GM06990 (cell line): ENCODE results near the gene ARIH2.

Source experiments
- DNase-seq: peaks from one replicate; pipeline ENCODE4 v3.0.0-alpha.2; 2011; ENCODE audit not compliant: insufficient read length; ENCODE audit errors: extremely low read depth
- H3K27me3 ChIP-seq: replicated peaks from 2 replicates; pipeline ENCODE4 v1.6.0; 2011; ENCODE audit warnings: low read length; ENCODE audit not compliant: control insufficient read depth, insufficient read depth
- H3K36me3 ChIP-seq: 2 replicates; pipeline ENCODE4 v1.5.1; 2011; ENCODE audit warnings: low read length; ENCODE audit not compliant: control insufficient read depth, insufficient read depth
- H3K4me3 ChIP-seq: replicated peaks from 2 replicates; pipeline ENCODE4 v1.5.1; 2011; ENCODE audit warnings: low read depth, mild to moderate bottlenecking, control low read depth, low read length
- CTCF ChIP-seq: IDR thresholded peaks from 2 replicates; pipeline ENCODE4 v1.5.1; 2011; ENCODE audit warnings: low read length, control low read depth, mild to moderate bottlenecking, inconsistent platforms; ENCODE audit not compliant: insufficient read depth, poor library complexity, severe bottlenecking

The ARIH2 gene

GRCh38 chr3:48945432-48945831, 26.8 kb downstream of the ARIH2 start:
- DNase-seq: no peak
- no peaks in the 10 kb centered on the region for H3K36me3 ChIP-seq

GRCh38 chr3:48945891-48946549, 27.4 kb downstream of the ARIH2 start:
- Histone ChIP-seq H3K4me3 (no peak overlapping the region), H3K36me3 (no peaks in the 10 kb centered on the region), H3K27me3 (no peaks in the 10 kb centered on the region)
- no peak for TF ChIP-seq CTCF
- DNase-seq: no peak

More at GRCh38 chr3:48945432-48945831, 26.8 kb downstream of the ARIH2 start:
- Histone ChIP-seq H3K4me3 (no peak overlapping the region), H3K27me3 (no peaks in the 10 kb centered on the region)
- TF ChIP-seq CTCF: no peak

GRCh38 chr3:48949376-48949717, 30.7 kb downstream of the ARIH2 start:
- Histone ChIP-seq H3K36me3 (no peaks in the 10 kb centered on the region), H3K4me3 (no peak overlapping the region), H3K27me3 (no peaks in the 10 kb centered on the region)
- no peak for TF ChIP-seq CTCF
- no peak for DNase-seq

GRCh38 chr3:48950051-48950450, 31.4 kb downstream of the ARIH2 start:
- DNase-seq: no peak
- no peaks in the 10 kb centered on the region for H3K36me3 ChIP-seq
- no peak overlapping the region for H3K4me3 ChIP-seq
- no peaks in the 10 kb centered on the region for H3K27me3 ChIP-seq
- TF ChIP-seq CTCF: no peak

- no peak for DNase-seq
- no peak for TF ChIP-seq CTCF
- H3K4me3 ChIP-seq: no peak overlapping the region
- H3K36me3 ChIP-seq: no peaks in the 10 kb centered on the region
- no peaks in the 10 kb centered on the region for H3K27me3 ChIP-seq
Measured at GRCh38 chr3:48951764-48952163, 33.1 kb downstream of the ARIH2 start.
